GM19324 (cell line): Measurements from ENCODE around the gene MYO5B.
"Not testable (repeated sequence)": the region's sequence is repeated elsewhere in the genome, so short reads cannot be mapped to it uniquely, and the experiment has no call there.

Experiments used
- ATAC-seq: cut with Tn5 transposase; IDR thresholded peaks from one replicate; pipeline ENCODE4 v1.9.1; 2021; ENCODE audit warnings: mild to moderate bottlenecking, moderate library complexity; ENCODE audit not compliant: unreplicated experiment, low FRiP score

Gene MYO5B

DNA sequence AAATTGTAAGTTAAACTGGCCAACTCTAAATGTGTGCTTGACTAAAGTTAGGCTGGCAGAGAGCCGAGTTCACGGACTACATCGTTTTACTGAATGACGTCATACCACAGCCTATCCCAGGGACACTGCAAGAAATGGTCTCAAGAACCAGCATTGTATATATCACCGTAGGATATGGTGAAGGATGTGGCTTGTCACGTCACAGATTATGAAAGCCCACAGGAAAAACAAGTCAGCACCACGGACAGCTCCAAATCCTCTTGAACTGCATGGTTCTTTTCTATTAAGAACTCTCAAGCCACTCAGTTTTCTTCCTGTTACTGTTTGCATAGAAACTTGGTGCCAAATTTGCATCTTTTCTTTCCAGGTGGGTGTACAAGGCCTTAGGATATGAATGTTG, 296.5 kb downstream of the MYO5B start:
- ATAC-seq, result no peak

DNA sequence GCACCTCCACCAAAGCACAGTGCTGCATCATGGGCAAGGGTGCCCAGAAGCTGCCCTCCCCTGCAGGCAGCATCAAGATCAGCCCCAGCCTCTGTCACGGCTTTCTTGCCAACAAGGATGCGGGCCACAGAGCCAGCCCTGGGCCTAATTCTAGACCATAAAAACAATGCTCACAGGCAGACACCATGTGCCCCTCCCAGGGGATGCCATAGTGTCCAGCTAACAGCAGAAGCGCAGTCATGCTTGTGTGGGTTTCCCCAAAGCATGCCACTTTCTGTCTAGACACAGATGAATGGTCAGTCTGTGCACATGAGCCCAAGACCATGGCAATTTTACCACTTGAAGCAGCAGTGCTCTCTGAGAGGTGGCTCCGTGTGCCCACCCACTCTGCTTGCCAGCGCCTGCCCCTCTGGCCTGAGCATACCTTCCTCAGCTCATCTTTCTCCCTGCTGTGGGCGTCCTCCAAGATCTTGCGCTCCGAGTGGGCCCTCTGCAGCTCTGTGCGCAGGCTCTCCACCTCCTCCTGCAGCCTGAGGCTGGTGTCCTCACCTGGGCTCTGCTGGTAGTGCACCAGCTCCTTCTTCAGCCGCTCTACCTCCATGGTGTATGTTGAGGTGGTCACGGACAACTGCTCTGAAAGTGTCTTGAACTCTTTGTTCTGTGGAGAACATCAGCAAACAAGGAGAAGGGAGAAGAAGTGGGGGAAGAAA, 300.3 kb downstream of the MYO5B start:
- no peak for ATAC-seq

DNA sequence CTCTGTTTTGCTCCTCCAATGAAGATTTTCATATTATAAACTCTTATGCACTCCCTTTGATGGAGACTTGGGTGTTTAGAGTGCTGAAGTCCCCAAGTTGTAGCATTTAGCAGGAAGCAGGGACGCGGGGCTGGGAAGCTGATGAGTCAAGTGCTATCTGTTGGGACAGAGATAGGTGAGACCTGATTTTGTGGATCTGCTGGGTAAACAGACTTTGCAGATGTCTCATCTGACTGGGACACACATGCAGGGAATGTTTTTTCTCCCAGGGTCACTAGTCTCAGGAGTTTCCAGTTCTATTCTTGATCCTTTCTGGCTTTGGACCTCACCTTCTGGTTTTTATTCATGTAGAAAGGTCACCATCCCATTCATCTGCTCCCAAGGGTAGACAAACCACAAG, 301.9 kb downstream of the MYO5B start:
- no peak for ATAC-seq

DNA sequence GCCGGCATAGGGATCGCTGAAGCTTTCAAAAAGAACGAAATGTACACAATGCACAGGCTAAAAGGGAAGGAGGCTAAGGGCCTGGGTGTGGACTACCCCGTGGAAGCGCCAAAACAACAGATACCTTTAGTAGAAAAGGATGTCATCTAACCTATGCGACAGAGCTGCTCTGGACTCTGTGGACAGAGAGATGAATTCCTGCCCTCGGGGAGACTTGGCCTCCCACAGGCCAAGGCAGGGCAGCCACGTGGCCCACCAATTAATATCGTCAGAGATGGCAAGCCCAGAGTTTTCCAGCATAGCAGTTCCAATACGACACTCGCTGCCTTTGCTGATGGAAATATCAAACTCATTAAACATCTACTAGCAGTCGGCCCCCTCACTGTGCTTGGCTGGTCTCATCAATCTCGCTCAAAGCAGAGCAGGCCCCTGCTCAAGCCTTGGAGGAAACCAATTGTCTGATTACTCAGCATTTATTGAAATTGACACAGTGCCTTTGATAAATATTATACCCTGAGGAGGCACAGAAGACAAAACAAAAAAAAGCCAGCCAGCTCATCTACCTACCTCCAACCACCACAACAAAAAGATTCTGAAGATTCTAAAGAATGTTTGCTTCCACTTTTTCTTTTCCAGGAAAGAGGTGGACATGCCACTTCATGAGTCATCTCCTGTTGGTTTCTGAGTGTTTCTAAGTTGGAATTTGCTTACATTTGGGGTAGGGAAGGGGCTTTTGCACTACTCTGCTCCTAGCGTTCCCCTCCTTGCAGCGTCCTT, 302.6 kb downstream of the MYO5B start:
- ATAC-seq, result no peak

DNA sequence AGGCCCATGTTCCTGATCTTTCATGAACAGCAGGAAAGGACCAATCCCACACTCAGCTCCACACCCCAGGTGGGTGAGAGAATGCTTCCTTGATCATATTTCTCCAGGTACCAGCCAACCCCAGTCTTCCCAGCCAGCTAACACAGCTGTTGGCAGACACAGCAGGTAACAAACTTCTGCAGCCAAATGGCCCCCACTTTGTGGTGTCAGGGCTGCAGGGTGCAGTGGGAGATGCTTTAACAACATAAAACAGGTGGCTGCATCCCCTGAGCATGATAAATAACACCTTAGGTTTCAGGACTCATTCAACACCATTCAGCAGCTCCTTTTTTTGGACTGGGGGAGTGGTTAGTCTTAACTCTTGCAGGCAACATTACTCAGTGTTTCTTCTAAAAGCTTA, 304.9 kb downstream of the MYO5B start:
- ATAC-seq, result no peak

DNA sequence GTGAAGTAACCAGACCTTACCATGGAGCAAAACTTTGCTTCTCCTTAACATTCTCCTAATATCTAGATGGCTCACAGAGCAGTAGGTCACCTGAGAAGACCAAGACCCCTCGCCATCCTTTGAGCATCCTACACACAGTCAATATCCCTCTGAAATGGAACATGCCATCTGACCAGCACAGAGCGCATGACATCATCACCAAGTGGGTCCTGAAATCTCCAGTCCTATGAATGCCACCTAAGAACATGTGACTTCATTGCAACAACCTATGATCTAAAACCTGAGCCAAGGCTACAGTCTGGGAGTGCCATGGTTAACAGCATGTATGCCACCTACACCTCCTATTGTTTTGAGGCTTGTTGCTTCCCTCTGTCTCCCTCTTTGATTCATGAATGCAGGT, 305.4 kb downstream of the MYO5B start:
- ATAC-seq, result not testable (repeated sequence)

DNA sequence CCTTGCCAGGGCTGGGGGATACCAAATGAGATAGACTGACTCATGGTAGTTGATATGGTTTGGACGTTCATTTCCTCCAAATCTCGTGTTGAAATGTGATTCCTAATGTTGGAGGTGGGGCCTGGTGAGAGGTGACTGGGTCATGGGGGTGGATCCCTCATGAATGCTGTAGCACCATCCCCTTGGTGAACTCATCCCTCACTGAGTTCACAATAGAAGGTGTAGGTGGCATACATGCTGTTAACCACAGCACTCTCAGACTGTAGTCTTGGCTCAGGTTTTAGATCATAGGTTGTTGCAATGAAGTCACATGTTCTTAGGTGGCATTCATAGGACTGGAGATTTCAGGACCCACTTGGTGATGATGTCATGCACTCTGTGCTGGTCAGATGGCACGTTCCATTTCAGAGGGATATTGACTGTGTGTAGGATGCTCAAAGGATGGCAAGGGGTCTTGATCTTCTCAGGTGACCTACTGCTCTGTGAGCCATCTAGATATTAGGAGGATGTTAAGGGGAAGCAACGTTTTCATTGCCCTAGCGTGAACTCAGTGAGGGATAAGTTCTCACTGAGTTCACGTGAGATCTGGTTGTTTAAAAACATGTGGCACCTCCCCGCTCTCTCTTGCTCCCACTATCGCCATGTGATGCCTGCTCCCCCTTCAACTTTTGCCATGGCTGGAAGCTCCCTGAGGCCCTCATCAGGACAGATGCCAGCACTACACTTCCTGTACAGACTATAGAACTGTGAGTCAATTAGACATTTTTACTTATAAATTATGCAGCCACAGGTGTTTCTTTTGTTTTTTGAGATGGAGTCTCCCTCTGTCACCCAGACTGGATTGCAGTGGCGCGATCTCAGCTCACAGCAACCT, 307.8 kb downstream of the MYO5B start:
- ATAC-seq, result no peak

DNA sequence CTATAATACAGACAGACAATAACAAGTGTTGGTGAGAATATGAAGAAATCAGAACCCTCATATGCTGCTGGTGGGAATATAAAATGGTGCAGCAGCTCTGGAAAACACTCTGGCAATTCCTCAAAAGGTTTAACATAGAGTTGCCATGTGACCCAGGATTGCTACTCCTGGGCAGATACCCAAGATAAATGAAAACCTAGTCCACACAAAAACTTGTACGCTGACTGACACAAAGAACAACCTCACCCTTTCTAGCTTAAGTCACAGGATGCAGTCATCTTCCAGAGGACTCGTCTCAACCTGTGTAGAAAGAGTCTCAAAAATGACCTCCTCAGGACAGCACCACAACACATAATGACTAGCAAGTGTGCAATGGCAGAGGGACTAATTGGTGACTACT, 310.0 kb downstream of the MYO5B start:
- ATAC-seq, result no peak

DNA sequence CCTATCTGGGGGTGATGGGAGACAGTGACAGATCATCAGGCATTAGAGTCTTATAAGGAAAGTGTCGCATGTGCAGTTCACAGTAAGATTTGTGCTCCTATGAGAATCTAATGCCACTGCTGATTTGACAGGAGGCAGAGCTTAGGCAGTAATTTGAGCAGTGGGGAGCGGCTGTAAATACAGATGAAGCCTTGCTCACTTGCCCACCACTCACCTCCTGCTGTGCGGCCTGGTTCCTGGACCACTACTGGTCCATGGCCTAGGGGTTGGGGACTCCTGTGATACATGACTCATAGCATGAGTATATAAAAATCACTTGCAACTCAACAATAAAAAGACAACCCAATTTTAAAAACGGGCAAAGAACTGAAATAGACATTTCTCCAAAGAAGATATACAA, 310.5 kb downstream of the MYO5B start:
- ATAC-seq, result no peak

DNA sequence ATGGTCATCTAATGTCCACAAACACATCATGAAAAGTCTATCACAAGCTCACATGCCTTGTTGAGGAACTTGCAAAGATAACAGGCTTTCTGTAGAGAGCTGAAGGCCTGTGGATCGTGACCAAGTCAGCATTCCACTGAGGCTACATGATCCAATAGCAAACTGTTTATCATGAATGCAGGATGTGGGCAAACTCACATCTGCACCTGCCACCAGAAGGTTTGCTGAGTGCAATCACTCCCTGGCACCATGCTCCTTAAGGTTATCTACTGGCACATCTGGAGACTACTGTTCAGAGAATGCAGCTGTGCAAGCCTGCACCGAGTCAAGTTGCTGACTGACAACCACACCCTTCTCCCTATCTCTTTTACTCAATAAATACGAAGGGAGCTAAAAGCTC, 314.3 kb downstream of the MYO5B start:
- ATAC-seq, result no peak

DNA sequence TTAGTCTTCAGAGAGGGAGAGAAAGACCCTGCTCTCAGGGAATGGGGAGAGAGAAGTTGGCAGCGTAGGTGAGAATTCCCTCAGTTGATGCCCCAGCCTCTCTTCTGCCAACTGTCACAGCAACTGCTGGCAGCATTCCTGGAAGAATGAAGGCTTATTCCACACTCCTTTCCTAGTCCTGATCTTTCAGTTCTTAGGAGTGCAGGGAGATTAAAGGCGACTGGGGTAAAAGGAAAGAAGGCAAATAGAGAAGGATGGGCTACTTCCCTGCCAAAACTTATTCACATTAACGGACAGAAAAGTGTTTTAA, 315.7 kb downstream of the MYO5B start:
- ATAC-seq, result no peak

DNA sequence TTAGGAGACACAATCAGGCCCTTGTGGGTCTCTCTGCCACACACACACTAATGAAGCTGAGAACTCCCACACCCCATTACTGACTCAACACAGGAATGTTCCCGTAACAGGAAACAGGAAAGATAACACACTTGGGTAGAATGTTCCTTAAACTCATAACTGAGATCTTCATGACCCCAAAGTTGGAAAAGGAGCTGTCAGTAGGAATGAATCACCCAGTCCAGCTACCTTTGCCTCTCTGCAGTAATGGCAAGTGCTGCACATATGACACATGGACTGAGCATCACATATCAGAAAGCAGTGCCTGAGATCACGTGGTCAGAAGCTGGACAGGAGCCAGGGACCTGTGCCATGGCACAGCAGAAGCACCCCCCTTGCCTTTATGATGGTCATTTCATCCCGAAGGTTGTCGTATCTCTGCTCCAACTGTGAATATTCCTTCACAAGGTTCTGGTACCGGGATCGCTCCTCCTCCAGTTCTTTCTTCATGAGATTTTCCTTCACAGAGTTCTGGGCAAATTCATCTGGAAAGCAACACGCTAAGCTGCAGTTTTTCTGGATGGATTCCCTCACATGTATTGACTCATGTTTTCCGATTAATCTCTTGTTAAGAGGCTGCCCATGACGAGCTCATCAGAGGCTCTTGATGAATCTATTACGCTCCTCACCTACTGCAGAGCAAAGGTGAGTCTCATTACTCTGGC, 316.2 kb downstream of the MYO5B start:
- ATAC-seq, result no peak

DNA sequence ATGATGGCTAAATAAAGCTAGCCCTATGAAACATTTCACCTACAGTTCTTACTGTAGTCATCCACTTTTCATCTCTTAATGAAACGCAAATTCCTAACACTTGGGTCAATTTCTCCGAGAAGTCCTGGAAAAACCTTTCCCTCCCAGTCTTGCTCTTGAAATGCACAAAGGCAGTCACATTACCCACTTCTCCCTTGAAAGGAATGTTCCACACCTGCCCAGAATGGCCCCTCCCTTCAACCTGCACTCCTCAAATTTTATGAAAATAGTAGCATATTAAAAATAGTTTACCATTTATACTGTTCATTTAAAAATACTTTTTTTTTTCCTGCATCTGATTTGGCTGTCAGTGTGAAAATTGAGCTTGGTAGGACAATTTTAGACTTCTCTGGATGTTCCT, 316.9 kb downstream of the MYO5B start:
- no peak for ATAC-seq

DNA sequence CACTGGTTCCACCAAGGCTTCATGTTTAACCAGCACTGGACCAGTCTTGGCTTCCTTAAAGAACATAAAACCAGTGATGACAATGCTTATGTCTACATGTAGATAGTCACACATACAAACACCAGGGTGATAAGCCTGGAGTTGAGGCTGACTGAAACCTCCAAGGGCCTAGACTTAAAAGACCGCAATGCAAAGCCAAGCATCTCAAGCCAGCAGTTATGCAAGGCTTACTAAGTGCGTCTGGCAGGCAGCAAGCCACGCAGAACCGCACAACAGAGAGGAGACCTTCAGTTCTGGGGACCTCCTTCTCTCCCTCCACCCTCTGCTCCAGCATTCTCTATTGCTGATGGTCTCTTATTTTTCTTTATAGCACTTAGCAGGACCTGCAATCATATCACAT, 318.4 kb downstream of the MYO5B start:
- no peak for ATAC-seq

DNA sequence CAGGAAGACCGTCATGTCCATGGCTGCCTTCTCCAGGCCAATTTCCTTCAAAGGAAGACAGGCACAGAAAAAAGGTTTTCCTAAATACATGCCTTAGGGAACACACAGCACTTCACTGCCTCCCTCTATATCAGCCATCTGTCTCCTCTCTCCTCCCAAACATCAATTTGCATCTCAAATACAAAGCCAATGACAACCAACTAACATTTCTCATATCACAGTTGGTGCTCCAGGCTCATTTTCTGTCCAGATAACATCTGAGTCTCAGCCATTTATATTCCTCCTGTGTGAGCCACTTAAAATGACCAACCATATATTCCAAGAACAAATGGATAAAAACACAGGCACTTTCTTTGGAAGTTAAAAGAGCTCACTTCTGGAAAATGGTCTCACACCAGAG, 319.2 kb downstream of the MYO5B start:
- no peak for ATAC-seq

DNA sequence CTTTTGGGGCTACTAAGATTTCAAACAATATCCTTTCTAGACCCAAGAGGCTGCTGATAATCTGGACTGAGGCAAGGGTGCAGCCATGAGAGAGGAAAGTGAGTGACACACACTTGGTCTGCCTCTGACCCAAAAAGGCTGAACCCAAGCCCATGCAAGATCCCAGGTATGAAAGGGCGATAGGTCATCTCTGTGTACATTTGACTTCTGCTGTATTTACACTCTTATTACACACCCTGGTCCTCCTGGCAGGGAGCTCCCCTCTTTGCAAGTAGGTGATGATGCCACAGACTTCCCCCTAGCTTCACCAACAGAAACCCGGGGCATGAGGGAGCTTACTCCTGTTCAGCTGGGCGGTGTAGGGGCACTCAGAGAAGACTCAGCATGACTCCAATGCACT, 319.8 kb downstream of the MYO5B start:
- ATAC-seq, result no peak

DNA sequence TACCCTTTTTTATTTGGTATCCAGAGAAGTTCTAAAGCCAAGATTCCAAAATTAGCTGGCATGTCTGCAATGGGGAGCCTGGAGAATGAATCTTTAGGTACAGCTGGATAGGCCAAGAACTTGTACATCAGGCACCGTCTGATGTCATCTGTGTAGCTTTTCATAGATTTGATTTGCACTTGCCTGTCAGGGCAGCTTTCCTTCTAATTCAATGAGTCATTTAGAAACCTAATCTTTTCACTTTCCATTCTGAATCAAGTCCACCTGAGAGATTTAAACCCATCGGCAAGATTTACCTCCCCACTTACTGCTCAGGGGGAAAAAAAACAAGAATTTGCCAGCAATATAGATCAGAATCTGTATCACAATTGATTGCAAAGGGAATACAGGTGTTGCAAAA, 320.7 kb downstream of the MYO5B start:
- no peak for ATAC-seq

DNA sequence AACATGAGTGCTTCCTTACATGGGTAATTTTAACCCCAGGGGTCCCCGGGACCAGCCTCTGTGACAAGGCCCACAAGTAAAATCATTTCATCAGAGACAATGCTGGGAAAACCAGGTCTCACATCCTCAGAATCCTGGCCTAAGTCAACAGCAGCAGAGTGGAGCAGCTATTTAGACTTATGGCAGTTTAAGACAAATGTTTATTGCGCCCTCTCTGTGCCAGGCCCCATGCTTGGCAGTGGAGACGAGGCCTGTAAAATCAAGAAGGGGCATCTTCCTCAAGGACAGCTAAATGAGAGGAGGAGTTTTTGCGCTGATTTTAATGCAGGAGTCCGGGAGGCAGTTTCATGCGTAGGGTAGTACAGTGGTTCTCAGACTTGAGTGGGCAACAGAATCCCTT, 325.6 kb downstream of the MYO5B start:
- no peak for ATAC-seq

DNA sequence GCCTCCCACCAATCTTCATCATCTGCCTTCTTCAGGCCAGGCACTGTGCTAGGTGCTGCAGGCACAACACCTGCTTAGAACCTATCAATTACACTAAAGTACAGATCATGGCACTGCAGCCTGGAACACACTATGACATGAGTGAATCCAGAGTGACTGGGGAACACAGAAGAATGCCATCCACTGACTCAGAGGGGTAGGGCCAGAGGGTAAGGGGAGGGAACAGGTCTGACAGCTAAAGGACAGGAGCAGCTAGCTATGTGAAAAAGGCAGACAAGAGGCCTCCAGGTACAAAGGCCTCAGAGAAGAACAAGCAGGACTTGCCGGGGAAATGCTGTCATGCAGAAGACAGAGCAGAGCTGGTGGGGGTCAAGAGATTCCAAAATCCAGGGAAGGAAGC, 328.3 kb downstream of the MYO5B start:
- ATAC-seq, result no peak

DNA sequence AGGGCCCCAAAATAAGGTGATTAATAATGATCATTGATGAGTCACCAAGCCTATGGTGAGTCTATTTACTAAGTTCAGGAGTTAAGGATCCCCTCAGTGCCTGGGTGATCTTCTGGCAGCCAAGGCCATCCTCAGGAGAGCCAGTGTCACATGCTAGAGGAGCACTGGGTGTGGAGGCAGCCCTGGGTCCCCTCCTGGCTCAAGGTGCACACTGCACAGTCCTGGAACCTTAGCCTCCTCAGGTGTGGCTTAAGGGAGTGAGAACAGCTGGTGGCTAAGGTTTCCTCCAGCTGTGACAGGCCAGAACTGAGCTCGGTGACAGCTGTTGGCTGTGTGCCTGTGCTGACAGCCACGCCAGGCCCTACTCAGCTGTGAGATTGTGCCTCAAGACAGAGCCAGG, 329.5 kb downstream of the MYO5B start:
- ATAC-seq, result no peak
